SK-N-SH treated with all-trans-retinoic acid at 6 μM for 48 hours (cell line): ENCODE measurements around the gene RFLNA.

Source experiments
- ATAC-seq: fragments of 200-7000 bp; cut with Tn5 transposase; 3 replicates; pipeline ENCODE4 v1.9.1; 2020; ENCODE audit warnings: mild to moderate bottlenecking, moderate library complexity
- BACH2 ChIP-seq: fragments of 250-450 bp; sonication (Bioruptor Pico); IDR thresholded peaks from 2 replicates; pipeline ENCODE4 v1.9.0; 2021; ENCODE audit warnings: mild to moderate bottlenecking, borderline replicate concordance
- CREB5 ChIP-seq: fragments of 250-450 bp; sonication (Bioruptor Pico); IDR thresholded peaks from 2 replicates; pipeline ENCODE4 v1.5.1; 2020; ENCODE audit warnings: low read depth, mild to moderate bottlenecking, moderate library complexity
- CSDC2 ChIP-seq: fragments of 250-450 bp; sonication (Bioruptor Pico); IDR thresholded peaks from 2 replicates; pipeline ENCODE4 v1.5.0; 2020; ENCODE audit warnings: mild to moderate bottlenecking, moderate library complexity
- CSRNP3 ChIP-seq: fragments of 250-450 bp; sonication (Bioruptor Pico); IDR thresholded peaks from 2 replicates; pipeline ENCODE4 v1.5.1; 2021; ENCODE audit warnings: mild to moderate bottlenecking, moderate library complexity
- ESRRG ChIP-seq: fragments of 250-450 bp; sonication (Bioruptor Pico); IDR thresholded peaks from 2 replicates; pipeline ENCODE4 v1.6.1; 2021; ENCODE audit warnings: mild to moderate bottlenecking
- GLIS3 ChIP-seq: fragments of 250-450 bp; sonication (Bioruptor Pico); IDR thresholded peaks from 2 replicates; pipeline ENCODE4 v1.5.0; 2020; ENCODE audit warnings: mild to moderate bottlenecking, moderate library complexity
- ISL1 ChIP-seq: fragments of 250-450 bp; sonication (Bioruptor Pico); IDR thresholded peaks from 2 replicates; pipeline ENCODE4 v2.1.2; 2022; ENCODE audit warnings: mild to moderate bottlenecking, moderate library complexity
- OSR1 ChIP-seq: fragments of 250-450 bp; sonication (Bioruptor Pico); IDR thresholded peaks from 2 replicates; pipeline ENCODE4 v1.8.0; 2022; ENCODE audit warnings: moderate library complexity, mild to moderate bottlenecking, inconsistent platforms
- PPARA ChIP-seq: fragments of 250-450 bp; sonication (Bioruptor Pico); IDR thresholded peaks from 2 replicates; pipeline ENCODE4 v1.5.0; 2020; ENCODE audit warnings: mild to moderate bottlenecking, borderline replicate concordance
- RARB ChIP-seq: fragments of 250-450 bp; sonication (Bioruptor Pico); IDR thresholded peaks from 2 replicates; pipeline ENCODE4 v1.8.0; 2021; ENCODE audit warnings: mild to moderate bottlenecking, moderate library complexity
- SNAI2 ChIP-seq: fragments of 250-450 bp; sonication (Bioruptor Pico); IDR thresholded peaks from 2 replicates; pipeline ENCODE4 v1.5.0; 2020; ENCODE audit warnings: mild to moderate bottlenecking, moderate library complexity
- TCF4 ChIP-seq: fragments of 250-450 bp; sonication (Bioruptor Pico); IDR thresholded peaks from 2 replicates; pipeline ENCODE4 v1.8.0; 2021; ENCODE audit warnings: mild to moderate bottlenecking, moderate library complexity, borderline replicate concordance
- TOX ChIP-seq: fragments of 250-450 bp; sonication (Bioruptor Pico); IDR thresholded peaks from 2 replicates; pipeline ENCODE4 v1.8.0; 2021; ENCODE audit warnings: mild to moderate bottlenecking, moderate library complexity, borderline replicate concordance
- ZC3H10 ChIP-seq: fragments of 250-450 bp; sonication (Bioruptor Pico); IDR thresholded peaks from 2 replicates; pipeline ENCODE4 v1.5.1; 2021; ENCODE audit warnings: mild to moderate bottlenecking, moderate library complexity
- ZFP3 ChIP-seq: fragments of 250-450 bp; sonication (Bioruptor Pico); IDR thresholded peaks from 2 replicates; pipeline ENCODE4 v1.5.0; 2020; ENCODE audit warnings: mild to moderate bottlenecking, moderate library complexity
- ZFP30 ChIP-seq: fragments of 450-650 bp; formaldehyde crosslinking; IDR thresholded peaks from 2 replicates; pipeline ENCODE4 v1.5.0; 2022; ENCODE audit warnings: mild to moderate bottlenecking, moderate library complexity
- ZNF565 ChIP-seq: fragments of 450-650 bp; formaldehyde crosslinking; conservative IDR thresholded peaks from 2 replicates; pipeline ENCODE4 v1.5.0; 2020; ENCODE audit warnings: low read depth, mild to moderate bottlenecking, moderate library complexity
- ZNF70 ChIP-seq: fragments of 450-650 bp; formaldehyde crosslinking; IDR thresholded peaks from 2 replicates; pipeline ENCODE4 v1.5.0; 2020; ENCODE audit warnings: mild to moderate bottlenecking, moderate library complexity
- ZNF8 ChIP-seq: fragments of 450-650 bp; formaldehyde crosslinking; IDR thresholded peaks from 2 replicates; pipeline ENCODE4 v1.5.0; 2020; ENCODE audit warnings: mild to moderate bottlenecking, moderate library complexity
- TF ChIP-seq, protein P1 (sequence below): fragments of 250-450 bp; sonication (Bioruptor Pico); IDR thresholded peaks from 2 replicates; pipeline ENCODE4 v1.8.0; 2021; ENCODE audit warnings: low read depth, mild to moderate bottlenecking, moderate library complexity, borderline replicate concordance
- TF ChIP-seq, protein P2 (sequence below): fragments of 250-450 bp; sonication (Bioruptor Pico); IDR thresholded peaks from 2 replicates; pipeline ENCODE4 v1.8.0; 2020; ENCODE audit warnings: mild to moderate bottlenecking, moderate library complexity, borderline replicate concordance

The RFLNA gene

GRCh38 chr12:124270671-124271070, 24.2 kb upstream of the RFLNA start:
- ATAC-seq, result no peak
- TF ChIP-seq CSRNP3 (CRISPR knock-in tag) (no peak), ZNF565 (no peak), CREB5 (no peak), TCF4 (no peak), BACH2 (CRISPR knock-in tag) (no peak), ZC3H10 (CRISPR knock-in tag) (no peak), ESRRG (CRISPR knock-in tag) (no peak), TOX (no peak), ZFP30 (CRISPR knock-in tag) (no peak), OSR1 (CRISPR knock-in tag) (no peak), ZNF70 (CRISPR knock-in tag) (no peak), ISL1 (CRISPR knock-in tag) (no peak), SNAI2 (no peak), ZNF8 (no peak), GLIS3 (CRISPR knock-in tag) (no peak), PPARA (CRISPR knock-in tag) (no peak), ZFP3 (CRISPR knock-in tag) (no peak)
- TF ChIP-seq, all 23 proteins: peak for 0

DNA sequence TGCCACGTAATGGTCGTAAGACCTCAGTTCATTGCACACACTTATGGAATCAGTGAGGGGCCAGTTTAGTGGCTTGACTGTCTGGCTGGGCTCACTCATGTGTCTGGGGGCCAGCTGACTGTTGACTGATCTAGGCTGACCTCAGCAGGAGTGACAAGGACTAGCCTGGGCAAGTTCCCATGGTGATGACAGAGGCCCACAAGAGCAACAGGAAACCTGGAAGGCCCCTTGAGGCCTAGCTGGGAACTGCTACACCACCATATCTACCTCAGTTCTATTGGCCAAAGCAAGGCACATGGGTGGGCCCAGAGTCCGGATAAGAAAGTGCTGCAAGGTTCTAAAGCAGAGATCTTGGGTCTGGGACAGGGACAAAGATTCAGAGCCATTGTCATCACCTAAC, 21.3 kb upstream of the RFLNA start:
- peak; percentile 74 for ATAC-seq
- TF ChIP-seq CSRNP3 (CRISPR knock-in tag), result no peak

GRCh38 chr12:124276337-124276736, 18.6 kb upstream of the RFLNA start:
- no peak for ATAC-seq
- TF ChIP-seq CREB5 (no peak), ZC3H10 (CRISPR knock-in tag) (no peak), CSDC2 (CRISPR knock-in tag) (no peak), ISL1 (CRISPR knock-in tag) (no peak), ESRRG (CRISPR knock-in tag) (no peak), ZFP30 (CRISPR knock-in tag) (no peak), ZNF70 (CRISPR knock-in tag) (no peak), ZFP3 (CRISPR knock-in tag) (no peak), TCF4 (no peak), RARB (no peak), PPARA (CRISPR knock-in tag) (no peak), GLIS3 (CRISPR knock-in tag) (no peak), OSR1 (CRISPR knock-in tag) (no peak)
- TF ChIP-seq, protein P1, sequence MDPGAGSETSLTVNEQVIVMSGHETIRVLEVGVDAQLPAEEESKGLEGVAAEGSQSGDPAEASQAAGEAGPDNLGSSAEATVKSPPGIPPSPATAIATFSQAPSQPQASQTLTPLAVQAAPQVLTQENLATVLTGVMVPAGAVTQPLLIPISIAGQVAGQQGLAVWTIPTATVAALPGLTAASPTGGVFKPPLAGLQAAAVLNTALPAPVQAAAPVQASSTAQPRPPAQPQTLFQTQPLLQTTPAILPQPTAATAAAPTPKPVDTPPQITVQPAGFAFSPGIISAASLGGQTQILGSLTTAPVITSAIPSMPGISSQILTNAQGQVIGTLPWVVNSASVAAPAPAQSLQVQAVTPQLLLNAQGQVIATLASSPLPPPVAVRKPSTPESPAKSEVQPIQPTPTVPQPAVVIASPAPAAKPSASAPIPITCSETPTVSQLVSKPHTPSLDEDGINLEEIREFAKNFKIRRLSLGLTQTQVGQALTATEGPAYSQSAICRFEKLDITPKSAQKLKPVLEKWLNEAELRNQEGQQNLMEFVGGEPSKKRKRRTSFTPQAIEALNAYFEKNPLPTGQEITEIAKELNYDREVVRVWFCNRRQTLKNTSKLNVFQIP (CRISPR knock-in tag), result no peak
- TF ChIP-seq, protein P2, sequence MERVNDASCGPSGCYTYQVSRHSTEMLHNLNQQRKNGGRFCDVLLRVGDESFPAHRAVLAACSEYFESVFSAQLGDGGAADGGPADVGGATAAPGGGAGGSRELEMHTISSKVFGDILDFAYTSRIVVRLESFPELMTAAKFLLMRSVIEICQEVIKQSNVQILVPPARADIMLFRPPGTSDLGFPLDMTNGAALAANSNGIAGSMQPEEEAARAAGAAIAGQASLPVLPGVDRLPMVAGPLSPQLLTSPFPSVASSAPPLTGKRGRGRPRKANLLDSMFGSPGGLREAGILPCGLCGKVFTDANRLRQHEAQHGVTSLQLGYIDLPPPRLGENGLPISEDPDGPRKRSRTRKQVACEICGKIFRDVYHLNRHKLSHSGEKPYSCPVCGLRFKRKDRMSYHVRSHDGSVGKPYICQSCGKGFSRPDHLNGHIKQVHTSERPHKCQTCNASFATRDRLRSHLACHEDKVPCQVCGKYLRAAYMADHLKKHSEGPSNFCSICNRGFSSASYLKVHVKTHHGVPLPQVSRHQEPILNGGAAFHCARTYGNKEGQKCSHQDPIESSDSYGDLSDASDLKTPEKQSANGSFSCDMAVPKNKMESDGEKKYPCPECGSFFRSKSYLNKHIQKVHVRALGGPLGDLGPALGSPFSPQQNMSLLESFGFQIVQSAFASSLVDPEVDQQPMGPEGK (CRISPR knock-in tag), result no peak
